ENCODE measurements around the gene CCR5. TPM values are rescaled to one million over a fixed set of nuclear protein-coding genes. Genes with fewer than 3 reads are reported as not detected.

Gene CCR5
- total and polyA plus RNA-seq, 2 of the 8 experiments (the other 6 are each of a cell fraction or from before 2014, with no cell fraction given) = not detected

GRCh38 chr3:46351646-46352045 is 19.1 kb upstream of the CCR5 start (continued):
- no peak for TF ChIP-seq CTBP2 (IDR thresholded peaks at IDR 0.05; ENCODE audit: borderline replicate concordance, insufficient read depth, insufficient read length, low read length)
- no peak for TF ChIP-seq TEAD4 (IDR thresholded peaks at IDR 0.05; ENCODE audit: low read depth, low read length)
